HFF-Myc (cell line): ENCODE measurements around the gene COL26A1.
"Not testable (repeated sequence)": the region's sequence is repeated elsewhere in the genome, so short reads cannot be mapped to it uniquely, and the experiment has no call there.

Source experiments
- DNase-seq: peaks from one replicate; pipeline ENCODE4 v3.0.0-alpha.2; 2011; ENCODE audit warnings: low read depth; ENCODE audit errors: extremely low read depth
- H3K4me3 ChIP-seq: replicated peaks from 2 replicates; pipeline ENCODE4 v1.5.1; 2011; ENCODE audit warnings: low read depth, mild to moderate bottlenecking, control low read depth, low read length
- CTCF ChIP-seq: IDR thresholded peaks from 2 replicates; pipeline ENCODE4 v1.5.1; 2012; ENCODE audit warnings: mild to moderate bottlenecking, low read depth, low read length, control low read depth; ENCODE audit errors: missing control alignments

COL26A1 gene

GRCh38 chr7:101555921-101556275, 193.2 kb downstream of the COL26A1 start:
- H3K4me3 ChIP-seq: no peak overlapping the region
- TF ChIP-seq CTCF: no peak
- no peak for DNase-seq

GRCh38 chr7:101556453-101556968, 193.8 kb downstream of the COL26A1 start:
- no peak for TF ChIP-seq CTCF
- no peak for DNase-seq
- no peak overlapping the region for H3K4me3 ChIP-seq

GRCh38 chr7:101557421-101557820, 194.7 kb downstream of the COL26A1 start:
- H3K4me3 ChIP-seq: no peak overlapping the region
- no peak for DNase-seq
- TF ChIP-seq CTCF: no peak

- DNase-seq: no peak
- TF ChIP-seq CTCF: no peak
- H3K4me3 ChIP-seq: no peak overlapping the region
These were observed 195.5 kb downstream of the COL26A1 start for GRCh38 chr7:101557978-101558741.

GRCh38 chr7:101558742-101559325, 196.2 kb downstream of the COL26A1 start:
- H3K4me3 ChIP-seq: no peak overlapping the region
- no peak for TF ChIP-seq CTCF
- no peak for DNase-seq

- no peak overlapping the region for H3K4me3 ChIP-seq
- no peak for DNase-seq
- TF ChIP-seq CTCF: no peak
These were observed 196.9 kb downstream of the COL26A1 start for GRCh38 chr7:101559586-101559985.

GRCh38 chr7:101560021-101560420, 197.3 kb downstream of the COL26A1 start:
- H3K4me3 ChIP-seq, DNase-seq: not testable (repeated sequence)
